SK-N-MC (cell line): Measurements from ENCODE around the gene XXYLT1.

Experiments used
- EZH2 ChIP-seq: fragments of 200-600 bp; sonication (generic); IDR thresholded peaks from one replicate; pipeline ENCODE4 v1.6.1; 2017; ENCODE audit warnings: antibody characterized with exemption
- FOXP2 ChIP-seq: optimal IDR thresholded peaks from 2 replicates; pipeline ENCODE3; 2011; ENCODE audit warnings: mild to moderate bottlenecking, moderate library complexity; ENCODE audit not compliant: insufficient read depth; ENCODE audit errors: extremely low read length, control extremely low read depth
- POLR2AphosphoS5 ChIP-seq: IDR thresholded peaks from 2 replicates; pipeline ENCODE4 v1.6.1; 2012; ENCODE audit warnings: mild to moderate bottlenecking, low read depth, low read length, borderline replicate concordance

DNA sequence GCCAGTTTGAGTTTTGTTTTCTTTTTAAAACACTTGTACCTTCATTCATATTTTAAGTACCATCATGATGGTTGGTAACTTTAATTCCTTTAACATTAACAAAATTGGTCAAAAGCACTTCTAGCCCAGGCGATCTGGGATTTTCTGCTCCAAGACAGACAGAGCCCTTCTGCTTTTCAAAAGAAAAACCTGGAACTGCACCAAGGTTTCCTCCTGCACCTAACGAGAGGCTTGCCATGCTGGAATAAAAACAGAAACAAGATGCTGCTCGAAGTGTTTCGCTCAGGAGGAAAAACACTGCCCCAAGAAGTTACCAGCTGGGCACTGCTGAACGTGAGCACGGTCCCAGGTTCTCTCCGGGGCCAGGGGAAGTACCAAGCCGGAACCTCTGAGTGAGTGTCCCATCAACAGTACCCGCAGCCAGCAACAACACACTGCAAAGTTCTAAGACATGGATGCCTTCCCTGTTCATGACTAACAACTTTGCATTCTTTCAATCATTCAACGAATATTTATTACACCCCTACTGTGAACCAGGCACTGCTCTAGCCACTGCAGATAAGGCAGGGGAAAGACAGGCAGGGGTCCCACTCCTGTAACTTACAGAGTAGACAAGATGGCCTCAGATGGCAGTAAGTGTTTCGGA is 98.8 kb downstream of the XXYLT1 start:
- TF ChIP-seq EZH2 (no peak), POLR2AphosphoS5 (no peak), FOXP2 (no peak)
